Fibroblast of upper back skin (primary cell): ENCODE data around the gene SPARCL1.
"Not testable (repeated sequence)": the region's sequence is repeated elsewhere in the genome, so short reads cannot be mapped to it uniquely, and the experiment has no call there.

Experiments used
- DNase-seq: peaks from one replicate; pipeline ENCODE4 v3.0.0-alpha.2; 2013

The SPARCL1 gene

DNA sequence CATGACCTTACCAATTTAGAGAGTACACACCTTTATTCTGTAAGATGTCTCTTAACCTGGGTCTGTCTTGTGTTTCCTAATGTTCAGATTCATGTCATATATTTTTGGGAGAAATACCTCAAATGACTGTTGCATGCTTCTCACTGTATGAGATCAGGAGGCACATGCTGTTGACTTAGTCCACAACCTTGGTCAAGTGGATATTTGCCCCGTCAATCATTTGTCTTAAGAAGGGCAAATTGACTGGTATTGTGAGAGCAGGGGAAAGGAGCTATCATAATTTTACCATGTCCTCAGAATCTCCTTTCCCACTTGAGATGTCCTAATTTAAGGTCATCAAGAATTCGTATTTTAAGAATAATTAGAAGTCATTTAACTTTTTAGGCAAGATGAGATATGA lies 95.8 kb downstream of the SPARCL1 start:
- DNase-seq: no peak

DNA sequence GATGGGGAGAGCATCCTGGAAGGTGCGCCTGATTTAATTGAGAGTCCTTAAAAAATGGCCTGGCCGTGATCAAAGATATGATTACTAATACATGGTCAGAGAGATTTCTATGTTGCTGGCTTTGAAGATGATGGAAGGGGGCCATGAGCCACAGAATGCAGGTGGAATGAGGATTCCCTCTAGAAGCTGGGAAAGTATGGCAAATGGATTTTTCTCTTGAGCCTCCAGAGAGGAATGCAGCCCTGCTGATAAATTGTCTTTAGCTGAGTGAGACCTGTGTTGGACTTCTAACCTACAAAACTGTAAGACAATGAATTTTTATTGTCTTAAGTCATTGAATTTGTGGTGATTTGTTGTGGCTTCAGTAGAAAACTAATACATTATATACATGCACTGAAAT lies 99.1 kb downstream of the SPARCL1 start:
- DNase-seq: no peak

DNA sequence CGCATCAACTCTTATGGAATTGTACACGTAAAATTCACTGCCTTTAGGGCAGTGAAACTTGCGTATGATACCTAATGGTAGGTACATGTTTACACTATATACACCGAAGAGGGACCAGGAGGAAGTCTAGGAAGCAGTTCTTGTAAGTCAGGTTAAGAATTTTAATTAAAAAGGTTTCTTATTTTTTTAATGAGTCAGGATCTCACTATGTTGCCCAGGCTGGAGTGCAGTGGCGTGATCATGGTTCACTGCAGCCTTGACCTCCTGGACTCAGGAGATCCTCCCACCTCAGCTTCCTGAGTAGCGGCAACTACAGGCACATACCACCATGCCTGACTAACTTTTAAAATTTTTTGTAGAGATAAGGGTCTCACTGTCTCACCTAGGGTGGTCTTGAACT lies 100.2 kb downstream of the SPARCL1 start:
- DNase-seq: no peak

DNA sequence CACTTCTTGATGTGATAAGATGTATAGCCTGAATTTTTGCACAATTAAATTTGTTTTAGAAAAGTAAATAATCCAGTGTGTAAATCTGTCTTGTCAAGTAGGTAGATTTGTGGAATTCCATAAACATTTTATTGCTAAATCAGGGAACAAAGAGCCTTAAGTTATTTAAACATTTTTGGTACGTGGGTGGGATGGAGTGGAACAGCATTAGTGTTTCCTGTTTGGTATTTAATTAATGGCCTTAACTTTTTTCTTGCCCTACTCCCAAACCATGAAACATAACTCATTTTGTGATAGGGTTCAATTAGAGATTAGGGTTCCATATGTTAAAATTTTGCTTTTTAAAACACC lies 101.7 kb downstream of the SPARCL1 start:
- no peak for DNase-seq

DNA sequence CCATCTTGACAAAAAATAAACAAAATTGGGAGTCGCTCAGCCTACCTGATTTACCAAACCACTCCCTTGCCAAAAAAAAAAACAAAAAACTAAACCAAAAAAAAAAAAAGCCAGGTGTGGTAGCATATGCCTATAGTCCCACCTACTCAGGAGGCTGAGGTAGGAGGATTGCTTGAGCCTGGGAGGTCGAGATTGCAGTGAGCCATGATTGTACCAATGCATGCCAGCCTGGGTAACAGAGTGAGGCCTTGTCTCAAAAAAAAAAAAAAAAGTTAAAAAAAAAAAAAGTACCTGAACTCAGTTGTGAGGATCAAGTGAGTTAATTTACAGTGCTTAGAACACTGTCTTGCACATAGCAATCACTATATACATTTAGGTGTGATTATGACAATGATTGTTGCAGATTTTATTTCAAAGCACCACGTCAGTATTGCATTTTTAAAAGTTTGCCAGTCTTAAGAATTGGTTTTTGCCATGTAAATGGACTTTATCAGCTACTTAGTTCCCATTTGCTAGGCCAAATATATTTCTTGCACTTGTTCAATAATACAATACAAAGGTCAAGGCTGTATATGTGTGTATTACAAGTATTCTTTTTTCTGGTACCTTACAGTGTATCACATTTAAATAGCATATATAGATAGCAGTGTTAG lies 102.2 kb downstream of the SPARCL1 start:
- no peak for DNase-seq

DNA sequence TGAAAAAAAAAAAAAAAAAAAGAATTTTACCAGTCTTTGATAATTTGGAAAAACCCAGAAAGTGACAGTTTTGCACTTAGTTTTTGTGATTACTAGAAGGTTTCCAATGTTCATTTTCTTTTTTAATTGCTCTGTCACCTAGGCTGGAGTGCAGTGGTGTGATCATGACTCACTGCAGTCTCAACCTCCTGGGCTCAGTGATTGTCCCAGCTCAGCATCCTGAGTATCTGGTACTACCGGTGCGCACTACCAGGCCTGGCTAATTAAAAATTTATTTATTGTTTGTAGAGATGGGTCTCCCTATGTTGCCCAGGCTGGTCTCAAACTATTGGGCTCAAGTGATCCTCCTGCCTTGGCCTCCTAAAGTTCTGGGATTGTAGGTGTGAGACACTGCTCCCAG lies 103.5 kb downstream of the SPARCL1 start:
- no peak for DNase-seq

DNA sequence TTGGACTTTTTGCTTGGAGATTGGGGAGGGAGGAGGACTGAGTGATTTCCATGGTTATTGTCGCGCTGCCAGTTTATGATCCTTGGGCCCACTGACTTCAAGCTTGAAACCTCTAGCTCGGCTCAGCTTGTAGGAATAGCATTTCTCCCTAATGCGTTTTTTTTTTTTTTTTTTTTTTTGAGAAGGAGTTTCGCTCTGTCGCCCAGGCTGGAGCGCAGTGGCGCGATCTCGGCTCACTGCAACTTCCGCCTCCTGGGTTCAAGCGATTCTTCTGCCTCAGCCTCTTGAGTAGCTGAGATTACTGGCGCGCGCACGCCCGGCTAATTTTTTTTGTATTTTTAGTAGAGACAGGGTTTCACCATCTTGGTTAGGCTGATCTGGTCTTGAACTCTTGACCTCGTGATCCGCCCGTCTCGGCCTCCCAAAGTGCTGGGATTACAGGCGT lies 105.1 kb downstream of the SPARCL1 start:
- DNase-seq: not testable (repeated sequence)
